ENCODE results near the gene OR51A2. TPM values are rescaled to one million over a fixed set of nuclear protein-coding genes. Genes with fewer than 3 reads are reported as not detected.

OR51A2 gene
- total and polyA plus RNA-seq, 2 of the 13 experiments (the other 11 are each of a cell fraction or from before 2014, with no cell fraction given), result not detected

GRCh38 chr11:4994551-4994950 lies 39.0 kb upstream of the OR51A2 start, which contains the start of gene OR51L1:
Gene OR51L1 (plus strand): TSS chr11:4994851. CDS start chr11:4998983, 4,132 bp downstream.
- Histone ChIP-seq H3K36me3 (replicated peaks in 1 of 2; ENCODE audit: control insufficient read depth in 1 of 2, insufficient read depth in 2 of 2, low read length in 2 of 2) (no peaks in the 10 kb centered on the region), H3K4me1 (ENCODE audit: insufficient read depth, low read length) (no peaks in the 10 kb centered on the region), H2AFZ (ENCODE audit: low read length) (no peak within 1 kb of the TSS), H3K4me2 (ENCODE audit: low read depth, low read length) (no peak within 1 kb of the TSS), H3K9me3 (ENCODE audit: low read length) (no peaks in the 10 kb centered on the region), H4K20me1 (ENCODE audit: insufficient read depth, low read length) (no peaks in the 10 kb centered on the region), H3K79me2 (ENCODE audit: insufficient read depth, low read length) (no peaks in the 10 kb centered on the region), H3K27me3 (ENCODE audit: control insufficient read depth in 1 of 2, insufficient read depth in 2 of 2, low read length in 2 of 2) (no peaks in the 10 kb centered on the region; a peak in 1 of 5 replicates), H3K27ac (ENCODE audit: extremely low read length, insufficient read depth, low read length) (no peak within 1 kb of the TSS), H3K9ac (ENCODE audit: insufficient read depth, low read depth, low read length) (no peak within 1 kb of the TSS), H3K4me3 (replicated peaks in 1 of 3; ENCODE audit: insufficient read depth in 1 of 3, low read depth in 2 of 3, low read length in 3 of 3) (no peak within 1 kb of the TSS)
- POLR2A ChIA-PET, result no interaction called here
- CTCF ChIA-PET (ENCODE audit: low intra/inter-chr PET ratio, low total read pairs), result no interaction called here
- in situ Hi-C loops (cut with HindIII; ENCODE audit: extremely low pct_ligation_motif_present, low pct_unique_long_range_greater_than_20kb) (no loop called here), intact Hi-C loops (cut with micrococcal nuclease; ENCODE audit: unreplicated experiment) (no loop called here)
- 0% methylated on average over 2 of the region's 2 CpGs for WGBS (ENCODE audit: low lambda C conversion rate)
- TF ChIP-seq MXD4 (CRISPR knock-in tag; IDR thresholded peaks at IDR 0.05) (no peak), ZSCAN31 (CRISPR knock-in tag; IDR thresholded peaks at IDR 0.05; ENCODE audit: low read depth) (no peak), ZNF543 (CRISPR knock-in tag; IDR thresholded peaks at IDR 0.05) (no peak), ELF3 (CRISPR knock-in tag; IDR thresholded peaks at IDR 0.05) (no peak)
- FAIRE-seq (no peak), DNase-seq (ENCODE audit: low spot score) (no peak), ATAC-seq (no peak)
- no TSS peak for BruUV-seq (replicated peaks)

GRCh38 chr11:4991060-4991459 lies 35.5 kb upstream of the OR51A2 start:
- FAIRE-seq, result no peak
- WGBS (ENCODE audit: low lambda C conversion rate), result 0% methylated on average over 1 of the region's 1 CpG
- H3K9me3 ChIP-seq (ENCODE audit: low read length), result no peaks in the 10 kb centered on the region
- 0 out of 3 replicates have a peak, but pooled peaks have one; percentile 29 for ATAC-seq
- ChIA-PET CTCF (ENCODE audit: low intra/inter-chr PET ratio, low total read pairs) (no interaction called here), POLR2A (no interaction called here)
- no peaks in the 10 kb centered on the region for H4K20me1 ChIP-seq (ENCODE audit: insufficient read depth, low read length)
- H3K4me1 ChIP-seq (ENCODE audit: insufficient read depth, low read length), result no peaks in the 10 kb centered on the region
- no peaks in the 10 kb centered on the region for H3K79me2 ChIP-seq (ENCODE audit: insufficient read depth, low read length)
- intact Hi-C loops (cut with micrococcal nuclease; ENCODE audit: unreplicated experiment) (no loop called here), in situ Hi-C loops (cut with HindIII; ENCODE audit: extremely low pct_ligation_motif_present, low pct_unique_long_range_greater_than_20kb) (no loop called here)
- H3K4me2 ChIP-seq (ENCODE audit: low read depth, low read length), result no peak overlapping the region
- H2AFZ ChIP-seq (ENCODE audit: low read length), result no peak overlapping the region
- H3K27me3 ChIP-seq (ENCODE audit: control insufficient read depth in 1 of 2, insufficient read depth in 2 of 2, low read length in 2 of 2), result no peaks in the 10 kb centered on the region
- no peak overlapping the region for H3K4me3 ChIP-seq (replicated peaks in 1 of 3; ENCODE audit: insufficient read depth in 1 of 3, low read depth in 2 of 3, low read length in 3 of 3)
- H3K9ac ChIP-seq (ENCODE audit: insufficient read depth, low read depth, low read length), result no peak overlapping the region
- no peak for DNase-seq (ENCODE audit: low spot score)
- no TSS peak for BruUV-seq (replicated peaks)
- H3K27ac ChIP-seq (ENCODE audit: extremely low read length, insufficient read depth, low read length), result no peak overlapping the region
- H3K36me3 ChIP-seq (replicated peaks in 1 of 2; ENCODE audit: control insufficient read depth in 1 of 2, insufficient read depth in 2 of 2, low read length in 2 of 2), result no peaks in the 10 kb centered on the region
- no peak for TF ChIP-seq NR2F1 (CRISPR knock-in tag; IDR thresholded peaks at IDR 0.05)
- no peak for TF ChIP-seq NFYB (CRISPR knock-in tag; IDR thresholded peaks at IDR 0.05)
- TF ChIP-seq ZBTB44 (CRISPR knock-in tag; IDR thresholded peaks at IDR 0.05), result no peak
- no peak for TF ChIP-seq ZBTB49 (CRISPR knock-in tag; IDR thresholded peaks at IDR 0.05; ENCODE audit: borderline replicate concordance)
- no peak for TF ChIP-seq NR2C2 (CRISPR knock-in tag; IDR thresholded peaks at IDR 0.05; ENCODE audit: borderline replicate concordance)
- no peak for TF ChIP-seq SETDB1 (CRISPR knock-in tag; IDR thresholded peaks at IDR 0.05; ENCODE audit: borderline replicate concordance)
- TF ChIP-seq ZBTB37 (CRISPR knock-in tag; IDR thresholded peaks at IDR 0.05), result no peak
- no peak for TF ChIP-seq SMYD3 (CRISPR knock-in tag; IDR thresholded peaks at IDR 0.05)
- TF ChIP-seq PCBP1 (IDR thresholded peaks at IDR 0.05; ENCODE audit: borderline replicate concordance, low read depth, low read length), result no peak
- TF ChIP-seq TRIM24 (CRISPR knock-in tag; IDR thresholded peaks at IDR 0.05), result no peak

Data from HepG2 (cell line).